ENCODE results near the gene CDK14. TPM values are rescaled to one million over a fixed set of nuclear protein-coding genes. Genes with fewer than 3 reads are reported as not detected.

CDK14 gene
- total and polyA plus RNA-seq, 10 of the 15 experiments (the other 5 are each of a cell fraction or from before 2014, with no cell fraction given) = 6.5 to 61.3 (median 24.2) TPM

- TF ChIP-seq KAT2A (conservative IDR thresholded peaks at IDR 0.05; ENCODE audit: control insufficient read depth, low read depth, low read length) (no peak), CBFB (IDR thresholded peaks at IDR 0.05; ENCODE audit: low read depth) (no peak), MXI1 (IDR thresholded peaks at IDR 0.05; ENCODE audit: low read depth, low read length) (no peak), SREBF2 (IDR thresholded peaks at IDR 0.05; ENCODE audit: low read length) (no peak), HDAC6 (IDR thresholded peaks at IDR 0.05; ENCODE audit: unreplicated experiment) (no peak), JUND (IDR thresholded peaks at IDR 0.05; ENCODE audit: low read depth, low read length) (no peak), ZBTB4 (CRISPR knock-in tag; IDR thresholded peaks at IDR 0.05) (no peak), MLLT1 (IDR thresholded peaks at IDR 0.05) (no peak), CHD2 (IDR thresholded peaks at IDR 0.05; ENCODE audit: borderline replicate concordance, low read depth, low read length) (no peak), SIX5 (IDR thresholded peaks at IDR 0.05; ENCODE audit: low read depth, low read length, severe bottlenecking) (no peak), EED (IDR thresholded peaks at IDR 0.05; ENCODE audit: low read depth) (no peak), ETV6 (conservative IDR thresholded peaks at IDR 0.05 in 1 of 2, IDR thresholded peaks at IDR 0.05 in 1 of 2; ENCODE audit: borderline replicate concordance in 1 of 2, low read depth in 1 of 2) (no peak), ZBTB33 (IDR thresholded peaks at IDR 0.05) (no peak), E4F1 (IDR thresholded peaks at IDR 0.05; ENCODE audit: borderline replicate concordance, partially characterized antibody) (no peak), SRF (IDR thresholded peaks at IDR 0.05; ENCODE audit: low read depth in 2 of 2, low read length in 2 of 2) (no peak), MYC (IDR thresholded peaks at IDR 0.05; ENCODE audit: insufficient read depth, insufficient read length, insufficient replicate concordance, low read length, severe bottlenecking) (no peak), GABPA (IDR thresholded peaks at IDR 0.05; ENCODE audit: low read depth) (no peak), BCL3 (IDR thresholded peaks at IDR 0.05; ENCODE audit: borderline replicate concordance, insufficient read depth, low read depth, low read length, poor library complexity, severe bottlenecking) (no peak), IKZF1 (conservative IDR thresholded peaks at IDR 0.05) (0 out of 2 replicates have a peak, but pooled peaks have one; percentile 29), ZNF207 (IDR thresholded peaks at IDR 0.05; ENCODE audit: borderline replicate concordance) (no peak)
Observed at GRCh38 chr7:90877201-90877600, 281.1 kb downstream of the CDK14 start (continued).

All from GM12878 (cell line).